Smooth muscle cell (in vitro differentiated cells): ENCODE data around the gene CIITA. TPM values are rescaled to one million over a fixed set of nuclear protein-coding genes. Genes with fewer than 3 reads are reported as not detected.
A peak's percentile ranks its signal among the peaks of the same experiment; 100 is the strongest.
"Not testable (repeated sequence)": the region's sequence is repeated elsewhere in the genome, so short reads cannot be mapped to it uniquely, and the experiment has no call there.

Experiments
- DNase-seq: peaks from one replicate; lab custom pipeline; 2025; ENCODE audit not compliant: unreplicated experiment; lab: John Stamatoyannopoulos, UW
- H2AFZ ChIP-seq: fragments of 200-600 bp; sonication (generic); 2 replicates; pipeline ENCODE4 v1.6.0; 2016; ENCODE audit warnings: antibody characterized with exemption, low read depth, mild to moderate bottlenecking
- H3F3A ChIP-seq: fragments of 200-600 bp; sonication (generic); 2 replicates; pipeline ENCODE4 v1.6.0; 2017; ENCODE audit warnings: antibody characterized with exemption, low read depth
- H3K27ac ChIP-seq: fragments of 200-600 bp; sonication (generic); 2 replicates; pipeline ENCODE4 v1.5.1; 2016; ENCODE audit warnings: low read depth, mild to moderate bottlenecking
- H3K27me3 ChIP-seq: fragments of 200-600 bp; sonication (generic); 2 replicates; pipeline ENCODE4 v1.6.1; 2016; ENCODE audit warnings: low read depth, mild to moderate bottlenecking
- H3K36me3 ChIP-seq: fragments of 200-600 bp; sonication (generic); 2 replicates; pipeline ENCODE4 v1.5.1; 2016; ENCODE audit warnings: low read depth
- H3K4me1 ChIP-seq: fragments of 200-600 bp; sonication (generic); 2 replicates; pipeline ENCODE4 v1.5.1; 2016; ENCODE audit warnings: low read depth
- H3K4me2 ChIP-seq: fragments of 200-600 bp; sonication (generic); 2 replicates; pipeline ENCODE4 v1.6.0; 2016; ENCODE audit warnings: mild to moderate bottlenecking
- H3K4me3 ChIP-seq: fragments of 200-600 bp; sonication (generic); 2 replicates; pipeline ENCODE4 v1.5.1; 2016; ENCODE audit warnings: mild to moderate bottlenecking
- H3K79me2 ChIP-seq: fragments of 200-600 bp; sonication (generic); 2 replicates; pipeline ENCODE4 v1.6.0; 2016; ENCODE audit warnings: low read depth, mild to moderate bottlenecking
- H3K9ac ChIP-seq: fragments of 200-600 bp; sonication (generic); 2 replicates; pipeline ENCODE4 v1.6.0; 2016; ENCODE audit warnings: low read depth
- H3K9me3 ChIP-seq: fragments of 200-600 bp; sonication (generic); replicated peaks from 2 replicates; pipeline ENCODE4 v1.5.1; 2016; ENCODE audit warnings: low read depth
- H4K20me1 ChIP-seq: fragments of 200-600 bp; sonication (generic); 2 replicates; pipeline ENCODE4 v1.6.0; 2016; ENCODE audit warnings: low read depth
- CTCF ChIP-seq: fragments of 200-600 bp; sonication (generic); IDR thresholded peaks from 2 replicates; pipeline ENCODE4 v1.5.1; 2017; ENCODE audit warnings: borderline replicate concordance, mild to moderate bottlenecking, antibody characterized with exemption; ENCODE audit not compliant: insufficient read depth, poor library complexity, severe bottlenecking
- WGBS: methylation state at CpG from one replicate; pipeline ENCODE4 v1.1.7; 2016; ENCODE audit warnings: low lambda C conversion rate; 5-methylcytosine and 5-hydroxymethylcytosine counted together
- polyA plus RNA-seq: library from polyadenylated mRNA; unstranded; fragments of >200 nt; fragmentation: Nextera tagmentation; extraction: Ambion mirVana; gene quantifications from 2 replicates; pipeline ENCODE4 v1.2.1, GENCODE V29; 2016
- total RNA-seq: library from RNA; depleted of rRNA; stranded (reverse); fragments of >200 nt; gene quantifications from 2 replicates; pipeline ENCODE4 v1.2.3, GENCODE V29; 2014

CIITA gene
- total and polyA plus RNA-seq, 2 experiments from 2014 or later: 0.31 TPM; not detected in 1

GRCh38 chr16:10941127-10941933, 64.3 kb downstream of the CIITA start:
- Histone ChIP-seq H3K4me1 (peaks cover 29% of the 10 kb centered on the region), H3K27ac (no peak overlapping the region)

GRCh38 chr16:10941935-10942351, 64.9 kb downstream of the CIITA start:
- not testable (repeated sequence) for H3K36me3 ChIP-seq, H3F3A ChIP-seq, H3K9me3 ChIP-seq, DNase-seq, H3K27me3 ChIP-seq
- Histone ChIP-seq H4K20me1 (peaks cover 59% of the 10 kb centered on the region), H3K4me2 (peak overlapping the region; percentile 89), H2AFZ (peak overlapping the region; percentile 89), H3K79me2 (peaks cover 68% of the 10 kb centered on the region), H3K4me1 (peaks cover 34% of the 10 kb centered on the region), H3K27ac (peak overlapping the region; percentile 48), H3K9ac (peak overlapping the region; percentile 84), H3K4me3 (peak overlapping the region; percentile 85)
- under 1% methylated on average over 47 of the region's 52 CpGs for WGBS

More at GRCh38 chr16:10941127-10941933, 64.3 kb downstream of the CIITA start:
- Histone ChIP-seq H3F3A (peaks cover 8% of the 10 kb centered on the region), H3K27me3 (no peaks in the 10 kb centered on the region), H3K9ac (peak overlapping the region; percentile 16), H3K79me2 (peaks cover 63% of the 10 kb centered on the region), H3K9me3 (no peaks in the 10 kb centered on the region), H2AFZ (peak overlapping the region; percentile 89), H3K36me3 (no peaks in the 10 kb centered on the region), H3K4me2 (peak overlapping the region; percentile 89), H4K20me1 (peaks cover 59% of the 10 kb centered on the region), H3K4me3 (peak overlapping the region; percentile 85)
- WGBS: 6% methylated on average over 36 of the region's 36 CpGs
- no peak for TF ChIP-seq CTCF
- no peak for DNase-seq

GRCh38 chr16:10942352-10943063, 65.5 kb downstream of the CIITA start, which contains the start of gene DEXI:
Gene DEXI, minus strand, starts transcription at chr16:10942468. Its CDS starts 463 bp downstream, at chr16:10942005.
- DNase-seq: peak; percentile 77
- Histone ChIP-seq H4K20me1 (peaks cover 58% of the 10 kb centered on the region), H3K4me2 (peak within 1 kb of the TSS; percentile 89), H3K9me3 (no peaks in the 10 kb centered on the region), H3K4me1 (peaks cover 34% of the 10 kb centered on the region), H3F3A (peaks cover 8% of the 10 kb centered on the region), H3K79me2 (peaks cover 69% of the 10 kb centered on the region), H3K4me3 (peak within 1 kb of the TSS; percentile 85), H3K27ac (peak within 1 kb of the TSS; percentile 48), H3K36me3 (no peaks in the 10 kb centered on the region), H2AFZ (peak within 1 kb of the TSS; percentile 89), H3K27me3 (no peaks in the 10 kb centered on the region), H3K9ac (peak within 1 kb of the TSS; percentile 84)
- TF ChIP-seq CTCF: peak; percentile 19
- 7% methylated on average over 40 of the region's 55 CpGs for WGBS

- H3K9ac ChIP-seq: no peak overlapping the region
- H3K9me3 ChIP-seq: no peaks in the 10 kb centered on the region
- H3K4me2 ChIP-seq: peak overlapping the region; percentile 89
- peak overlapping the region; percentile 89 for H2AFZ ChIP-seq
- peak overlapping the region; percentile 85 for H3K4me3 ChIP-seq
- H3K27me3 ChIP-seq: no peaks in the 10 kb centered on the region
- H3K4me1 ChIP-seq: peaks cover 34% of the 10 kb centered on the region
- peaks cover 65% of the 10 kb centered on the region for H3K79me2 ChIP-seq
- peaks cover 8% of the 10 kb centered on the region for H3F3A ChIP-seq
- no peak for TF ChIP-seq CTCF
- H3K27ac ChIP-seq: no peak overlapping the region
- WGBS: 87% methylated on average over 7 of the region's 7 CpGs
- no peak for DNase-seq
- H3K36me3 ChIP-seq: no peaks in the 10 kb centered on the region
- H4K20me1 ChIP-seq: peaks cover 54% of the 10 kb centered on the region
Observed at GRCh38 chr16:10943064-10943353, 66.0 kb downstream of the CIITA start.
